ENCODE data around the gene RAB7B.

- TF ChIP-seq CTCF (IDR thresholded peaks at IDR 0.05) (no peak), EZH2phosphoT487 (IDR thresholded peaks at IDR 0.05) (no peak)
These were observed 17.7 kb downstream of the RAB7B start for GRCh38 chr1:205985330-205986005.

All from neural progenitor cell (in vitro differentiated cells).